Measurements from ENCODE around the gene DAP.

GRCh38 chr5:10665799-10666198 is 95.2 kb downstream of the DAP start:
- no peak for TF ChIP-seq CTCF (IDR thresholded peaks at IDR 0.05; ENCODE audit: insufficient read depth, low read length, poor library complexity, severe bottlenecking)
- TF ChIP-seq EZH2phosphoT487 (conservative IDR thresholded peaks at IDR 0.05; ENCODE audit: low read length) = no peak

Measured in SU-DHL-6 (cell line).